ENCODE measurements around the gene IRX2.

Gene IRX2

DNA sequence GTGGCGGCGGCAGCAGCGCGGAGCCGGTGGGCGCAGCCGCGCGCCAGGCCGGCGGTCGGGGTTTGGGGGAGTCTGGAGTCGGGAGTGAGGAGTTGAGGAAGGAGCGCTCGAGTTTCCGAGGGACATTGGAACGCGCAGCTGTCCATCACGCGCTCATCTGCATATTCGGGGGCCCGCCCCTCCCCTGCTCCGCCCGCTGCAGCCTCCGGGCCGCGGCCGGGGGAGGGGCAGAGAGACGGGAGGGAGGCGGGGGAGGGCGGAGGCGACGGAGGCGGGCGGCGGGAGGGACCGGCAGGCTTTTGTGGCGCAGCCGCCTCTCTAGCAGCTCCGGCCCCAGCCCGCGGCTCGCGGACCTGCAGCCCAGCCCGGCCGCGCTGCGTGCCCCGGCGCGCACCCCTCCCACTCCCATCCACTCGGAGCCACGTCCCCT lies at the start of gene IRX2:
IRX2 (minus strand) TSS at position 86 of the 430 bp plus-strand sequence. CDS start 264 bp downstream, outside the sequence.
- Histone ChIP-seq H3K4me1 (ENCODE audit: control insufficient read depth in 1 of 2, insufficient read depth in 1 of 2, low read depth in 1 of 2, low read length in 1 of 2) (no peaks in the 10 kb centered on the region), H3K27ac (no peak within 1 kb of the TSS), H3K9me3 (no peaks in the 10 kb centered on the region), H3K27me3 (peaks cover 99% of the 10 kb centered on the region), H3K4me3 (ENCODE audit: low read depth in 1 of 2, low read length in 1 of 2) (no peak within 1 kb of the TSS), H3K36me3 (no peaks in the 10 kb centered on the region)
- TF ChIP-seq, protein P1, sequence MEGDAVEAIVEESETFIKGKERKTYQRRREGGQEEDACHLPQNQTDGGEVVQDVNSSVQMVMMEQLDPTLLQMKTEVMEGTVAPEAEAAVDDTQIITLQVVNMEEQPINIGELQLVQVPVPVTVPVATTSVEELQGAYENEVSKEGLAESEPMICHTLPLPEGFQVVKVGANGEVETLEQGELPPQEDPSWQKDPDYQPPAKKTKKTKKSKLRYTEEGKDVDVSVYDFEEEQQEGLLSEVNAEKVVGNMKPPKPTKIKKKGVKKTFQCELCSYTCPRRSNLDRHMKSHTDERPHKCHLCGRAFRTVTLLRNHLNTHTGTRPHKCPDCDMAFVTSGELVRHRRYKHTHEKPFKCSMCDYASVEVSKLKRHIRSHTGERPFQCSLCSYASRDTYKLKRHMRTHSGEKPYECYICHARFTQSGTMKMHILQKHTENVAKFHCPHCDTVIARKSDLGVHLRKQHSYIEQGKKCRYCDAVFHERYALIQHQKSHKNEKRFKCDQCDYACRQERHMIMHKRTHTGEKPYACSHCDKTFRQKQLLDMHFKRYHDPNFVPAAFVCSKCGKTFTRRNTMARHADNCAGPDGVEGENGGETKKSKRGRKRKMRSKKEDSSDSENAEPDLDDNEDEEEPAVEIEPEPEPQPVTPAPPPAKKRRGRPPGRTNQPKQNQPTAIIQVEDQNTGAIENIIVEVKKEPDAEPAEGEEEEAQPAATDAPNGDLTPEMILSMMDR (IDR thresholded peaks at IDR 0.05), result no peak

DNA sequence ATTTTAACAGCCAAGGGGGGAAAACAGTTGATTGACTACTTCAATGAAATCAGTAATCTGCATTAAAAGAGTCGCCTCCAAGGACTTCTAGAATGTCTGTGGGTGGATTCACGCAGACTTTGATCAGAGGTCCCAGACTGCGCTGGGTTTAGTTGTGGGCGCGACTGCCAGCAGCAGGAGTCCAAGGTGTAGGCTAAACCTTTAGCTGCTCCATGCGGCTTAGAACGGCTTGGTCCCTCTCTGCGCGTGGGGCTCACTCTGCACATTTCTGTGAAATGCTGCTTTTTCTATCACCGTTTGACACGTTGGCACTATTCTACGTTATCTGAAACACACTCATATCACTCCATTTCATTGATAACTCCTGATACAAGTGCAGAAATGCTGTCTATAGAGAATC lies 48.6 kb upstream of the IRX2 start:
- no peaks in the 10 kb centered on the region for H3K9me3 ChIP-seq
- no peaks in the 10 kb centered on the region for H3K36me3 ChIP-seq
- H3K4me1 ChIP-seq (ENCODE audit: control insufficient read depth in 1 of 2, insufficient read depth in 1 of 2, low read depth in 1 of 2, low read length in 1 of 2), result no peaks in the 10 kb centered on the region
- H3K27me3 ChIP-seq, result no peaks in the 10 kb centered on the region
- no peak overlapping the region for H3K4me3 ChIP-seq (ENCODE audit: low read depth in 1 of 2, low read length in 1 of 2)
- TF ChIP-seq, protein P1 (IDR thresholded peaks at IDR 0.05), result no peak
- H3K27ac ChIP-seq, result no peak overlapping the region

DNA sequence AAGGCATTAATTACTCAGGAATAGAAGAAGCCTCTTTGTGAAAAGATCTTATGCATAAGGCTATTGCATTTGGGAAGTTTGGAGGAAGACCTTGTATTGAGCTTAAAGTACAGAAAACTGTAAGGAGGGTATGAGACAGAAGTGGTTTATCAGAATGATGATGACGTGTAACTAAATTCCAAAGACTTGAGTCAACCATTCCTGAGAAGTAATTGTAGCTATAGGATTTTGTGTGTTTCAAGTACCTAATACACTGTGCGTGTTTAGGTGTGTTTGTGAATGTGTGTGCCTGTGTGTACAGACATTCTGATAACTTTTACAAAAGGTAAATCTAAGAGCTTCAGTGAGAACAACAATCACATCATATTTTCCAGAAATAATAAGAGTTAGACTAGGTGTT lies 46.5 kb upstream of the IRX2 start:
- no peaks in the 10 kb centered on the region for H3K9me3 ChIP-seq
- TF ChIP-seq, protein P1 (IDR thresholded peaks at IDR 0.05), result no peak
- no peaks in the 10 kb centered on the region for H3K27me3 ChIP-seq
- no peaks in the 10 kb centered on the region for H3K36me3 ChIP-seq
- no peaks in the 10 kb centered on the region for H3K4me1 ChIP-seq (ENCODE audit: control insufficient read depth in 1 of 2, insufficient read depth in 1 of 2, low read depth in 1 of 2, low read length in 1 of 2)
- H3K4me3 ChIP-seq (ENCODE audit: low read depth in 1 of 2, low read length in 1 of 2), result no peak overlapping the region
- no peak overlapping the region for H3K27ac ChIP-seq

DNA sequence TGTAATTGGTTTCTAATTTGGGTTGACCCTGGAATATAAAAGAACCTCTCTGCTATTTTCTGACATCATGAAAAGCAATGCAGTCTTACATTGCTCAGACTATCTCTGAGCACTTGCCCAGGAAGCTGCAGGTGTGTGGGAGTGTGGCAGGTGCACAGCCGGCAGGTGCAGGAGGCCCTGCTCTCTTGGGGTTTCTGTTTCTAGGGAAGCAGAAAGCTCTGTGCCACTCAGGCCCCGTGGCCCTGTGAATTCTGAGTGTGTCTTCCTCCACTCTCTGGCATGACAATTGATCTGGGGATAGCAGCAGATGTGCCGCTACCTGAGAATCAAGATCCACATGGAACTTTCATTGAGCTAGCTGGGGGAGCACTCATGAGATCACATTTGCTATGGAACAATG lies 45.7 kb upstream of the IRX2 start:
- TF ChIP-seq, protein P1 (IDR thresholded peaks at IDR 0.05), result no peak
- Histone ChIP-seq H3K27me3 (no peaks in the 10 kb centered on the region), H3K4me1 (ENCODE audit: control insufficient read depth in 1 of 2, insufficient read depth in 1 of 2, low read depth in 1 of 2, low read length in 1 of 2) (no peaks in the 10 kb centered on the region), H3K27ac (no peak overlapping the region), H3K4me3 (ENCODE audit: low read depth in 1 of 2, low read length in 1 of 2) (no peak overlapping the region), H3K9me3 (no peaks in the 10 kb centered on the region), H3K36me3 (no peaks in the 10 kb centered on the region)

DNA sequence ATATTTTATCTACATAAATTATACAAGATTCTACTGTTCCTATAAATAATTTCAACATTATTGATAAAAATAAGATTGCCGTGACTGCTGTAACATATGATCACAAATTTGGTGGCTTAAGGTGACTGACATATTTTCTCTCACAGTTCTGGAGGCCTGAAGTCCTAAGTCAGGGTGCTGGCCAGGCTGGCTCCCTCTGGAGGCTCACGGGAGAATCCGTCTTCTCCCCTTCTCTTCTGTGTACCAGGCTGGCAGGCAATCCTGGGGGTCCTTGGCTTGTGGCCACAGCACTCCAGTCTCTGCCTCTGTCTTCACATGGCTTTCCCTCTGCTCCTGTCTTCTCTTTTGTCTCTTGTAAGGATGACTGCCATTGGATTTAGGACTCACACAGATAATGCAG lies 31.7 kb upstream of the IRX2 start:
- TF ChIP-seq, protein P1 (IDR thresholded peaks at IDR 0.05), result no peak
- no peaks in the 10 kb centered on the region for H3K9me3 ChIP-seq
- H3K4me3 ChIP-seq (ENCODE audit: low read depth in 1 of 2, low read length in 1 of 2), result no peak overlapping the region
- H3K27me3 ChIP-seq, result no peaks in the 10 kb centered on the region
- H3K27ac ChIP-seq, result no peak overlapping the region
- H3K36me3 ChIP-seq, result no peaks in the 10 kb centered on the region
- H3K4me1 ChIP-seq (ENCODE audit: control insufficient read depth in 1 of 2, insufficient read depth in 1 of 2, low read depth in 1 of 2, low read length in 1 of 2), result no peaks in the 10 kb centered on the region

DNA sequence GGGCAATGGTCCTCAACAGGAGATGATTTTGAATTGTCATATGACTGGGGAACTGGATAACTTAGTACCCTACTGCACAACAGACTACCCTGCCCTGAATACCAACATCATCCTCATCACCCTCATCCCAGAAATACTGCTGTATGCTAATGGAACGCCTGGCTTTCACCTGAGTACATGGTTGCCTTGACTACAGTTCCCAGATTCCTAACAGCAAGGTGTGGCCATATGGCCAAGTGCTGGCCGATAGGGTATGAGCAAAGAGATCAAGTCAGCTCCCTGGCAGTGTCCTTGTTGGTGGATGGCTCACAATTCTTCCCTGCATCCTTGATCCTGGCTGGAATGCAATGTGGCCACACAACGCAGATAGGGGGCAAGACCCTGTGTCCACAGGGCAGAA lies 31.2 kb upstream of the IRX2 start:
- TF ChIP-seq, protein P1 (IDR thresholded peaks at IDR 0.05), result no peak

More for the DNA sequence above, 31.2 kb upstream of the IRX2 start:
- H3K4me3 ChIP-seq (ENCODE audit: low read depth in 1 of 2, low read length in 1 of 2), result no peak overlapping the region
- H3K36me3 ChIP-seq, result no peaks in the 10 kb centered on the region
- H3K27ac ChIP-seq, result no peak overlapping the region
- H3K27me3 ChIP-seq, result no peaks in the 10 kb centered on the region
- H3K4me1 ChIP-seq (ENCODE audit: control insufficient read depth in 1 of 2, insufficient read depth in 1 of 2, low read depth in 1 of 2, low read length in 1 of 2), result no peaks in the 10 kb centered on the region
- H3K9me3 ChIP-seq, result no peaks in the 10 kb centered on the region

Data from neutrophil (primary cell).